Hepatic stellate cell (primary cell): Measurements from ENCODE around the gene CYB561A3.

Experiments
- DNase-seq: peaks from one replicate; pipeline ENCODE4 v3.0.0; 2011; ENCODE audit warnings: low spot score

CYB561A3 gene

GRCh38 chr11:61325649-61326414 lies 35.9 kb downstream of the CYB561A3 start:
- no peak for DNase-seq

GRCh38 chr11:61315260-61315659 lies 46.4 kb downstream of the CYB561A3 start:
- DNase-seq, result no peak

DNA sequence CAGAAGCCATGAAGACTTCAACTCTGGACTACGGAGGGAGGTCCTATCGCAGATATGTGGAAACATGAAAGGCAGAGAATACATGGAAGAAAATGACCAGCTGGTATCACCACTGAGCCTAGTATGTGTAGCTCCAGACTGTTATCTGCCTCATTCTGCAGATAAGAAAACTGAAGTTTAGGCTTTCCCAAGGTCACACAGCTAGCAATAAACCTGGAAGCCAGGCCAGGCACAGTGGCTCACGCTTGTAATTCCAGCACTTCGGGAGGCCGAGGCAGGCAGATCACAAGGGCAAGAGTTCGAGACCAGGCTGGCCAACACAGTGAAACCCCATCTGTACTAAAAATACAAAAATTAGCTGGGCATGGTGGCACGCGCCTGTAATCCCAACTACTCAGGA lies 50.9 kb downstream of the CYB561A3 start:
- no peak for DNase-seq

GRCh38 chr11:61309739-61310138 lies 51.9 kb downstream of the CYB561A3 start:
- no peak for DNase-seq

DNA sequence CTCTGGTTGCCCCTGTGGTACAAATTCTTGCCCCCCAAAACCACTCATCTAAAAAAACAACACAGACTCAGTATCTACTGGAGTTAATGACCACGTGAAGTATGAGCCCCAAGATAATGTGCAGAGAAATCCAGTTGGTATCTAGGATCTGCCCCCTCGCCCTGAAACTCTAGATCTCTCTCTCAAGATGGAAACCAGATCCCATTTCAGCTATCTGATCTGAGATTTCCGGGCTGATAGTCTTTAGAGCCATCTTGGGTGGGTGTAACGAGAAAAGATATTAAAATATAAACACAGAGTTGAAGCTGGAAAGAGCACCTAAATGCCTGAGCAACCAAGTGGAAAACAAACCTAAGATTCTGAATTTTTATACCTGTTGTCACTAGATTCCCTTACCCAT lies 52.5 kb downstream of the CYB561A3 start:
- DNase-seq, result no peak

GRCh38 chr11:61307354-61307753 lies 54.3 kb downstream of the CYB561A3 start:
- DNase-seq, result no peak

- DNase-seq, result no peak
Observed at GRCh38 chr11:61306221-61306620, 55.5 kb downstream of the CYB561A3 start.

- no peak for DNase-seq
Observed at GRCh38 chr11:61305417-61305816, 56.3 kb downstream of the CYB561A3 start.

DNA sequence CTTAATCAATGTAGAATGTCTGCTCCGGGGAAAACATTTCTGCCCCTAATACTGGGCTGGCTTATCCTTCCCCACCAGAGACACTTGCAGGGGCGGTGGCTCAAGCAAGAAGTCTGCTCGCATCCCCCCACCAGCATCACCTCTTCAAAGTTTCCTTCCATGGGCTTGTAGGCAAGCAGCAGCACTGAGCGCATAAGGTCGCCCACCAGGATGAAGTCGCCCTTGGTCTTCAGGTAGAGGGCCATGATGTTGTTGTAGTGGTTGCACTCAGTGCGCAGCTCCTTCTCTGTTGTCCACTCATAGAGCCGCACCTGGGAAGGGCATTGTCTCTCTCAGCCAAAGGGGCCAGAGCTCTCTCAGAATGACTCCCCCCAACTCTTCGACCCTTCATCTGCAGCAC lies 58.0 kb downstream of the CYB561A3 start:
- DNase-seq, result no peak

DNA sequence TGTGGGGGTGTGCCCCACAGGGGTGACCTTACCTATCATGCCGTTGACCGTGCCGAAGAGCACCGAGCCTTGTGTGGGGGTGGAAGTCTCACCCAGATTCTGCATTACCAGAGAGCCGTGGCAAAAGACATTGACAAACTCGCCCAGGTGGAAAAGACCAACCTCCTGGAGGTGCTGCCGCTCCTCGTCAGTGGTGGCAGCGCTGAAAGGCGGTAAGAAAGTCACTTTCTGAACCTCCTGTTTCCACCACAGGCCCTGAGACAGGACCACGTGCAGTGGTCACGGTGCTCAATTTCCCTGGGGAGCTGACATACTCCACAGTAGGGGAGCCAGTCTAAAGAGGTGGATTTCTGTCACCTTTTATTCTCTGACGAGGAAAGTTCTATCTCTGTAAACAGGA lies 59.1 kb downstream of the CYB561A3 start:
- no peak for DNase-seq
